ENCODE results near the gene GUCY1A2.

GUCY1A2 gene

GRCh38 chr11:106679581-106679980 lies 338.7 kb downstream of the GUCY1A2 start:
- H3K4me3 ChIP-seq (ENCODE audit: low read depth, low read length), result no peak overlapping the region
- no peak for DNase-seq (ENCODE audit: low read depth)
- TF ChIP-seq MYC (IDR thresholded peaks at IDR 0.05; ENCODE audit: low read depth, low read length), result no peak
- TF ChIP-seq POLR2A (IDR thresholded peaks at IDR 0.05; ENCODE audit: extremely low read depth, insufficient read length), result no peak
- TF ChIP-seq, protein P1, sequence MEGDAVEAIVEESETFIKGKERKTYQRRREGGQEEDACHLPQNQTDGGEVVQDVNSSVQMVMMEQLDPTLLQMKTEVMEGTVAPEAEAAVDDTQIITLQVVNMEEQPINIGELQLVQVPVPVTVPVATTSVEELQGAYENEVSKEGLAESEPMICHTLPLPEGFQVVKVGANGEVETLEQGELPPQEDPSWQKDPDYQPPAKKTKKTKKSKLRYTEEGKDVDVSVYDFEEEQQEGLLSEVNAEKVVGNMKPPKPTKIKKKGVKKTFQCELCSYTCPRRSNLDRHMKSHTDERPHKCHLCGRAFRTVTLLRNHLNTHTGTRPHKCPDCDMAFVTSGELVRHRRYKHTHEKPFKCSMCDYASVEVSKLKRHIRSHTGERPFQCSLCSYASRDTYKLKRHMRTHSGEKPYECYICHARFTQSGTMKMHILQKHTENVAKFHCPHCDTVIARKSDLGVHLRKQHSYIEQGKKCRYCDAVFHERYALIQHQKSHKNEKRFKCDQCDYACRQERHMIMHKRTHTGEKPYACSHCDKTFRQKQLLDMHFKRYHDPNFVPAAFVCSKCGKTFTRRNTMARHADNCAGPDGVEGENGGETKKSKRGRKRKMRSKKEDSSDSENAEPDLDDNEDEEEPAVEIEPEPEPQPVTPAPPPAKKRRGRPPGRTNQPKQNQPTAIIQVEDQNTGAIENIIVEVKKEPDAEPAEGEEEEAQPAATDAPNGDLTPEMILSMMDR (IDR thresholded peaks at IDR 0.05; ENCODE audit: low read depth, low read length), result no peak
- TF ChIP-seq, protein P2, sequence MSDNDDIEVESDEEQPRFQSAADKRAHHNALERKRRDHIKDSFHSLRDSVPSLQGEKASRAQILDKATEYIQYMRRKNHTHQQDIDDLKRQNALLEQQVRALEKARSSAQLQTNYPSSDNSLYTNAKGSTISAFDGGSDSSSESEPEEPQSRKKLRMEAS (IDR thresholded peaks at IDR 0.05; ENCODE audit: low read depth, low read length), result no peak

GRCh38 chr11:106679181-106679580 lies 339.1 kb downstream of the GUCY1A2 start:
- H3K4me3 ChIP-seq (ENCODE audit: low read depth, low read length), result no peak overlapping the region
- DNase-seq (ENCODE audit: low read depth), result no peak
- no peak for TF ChIP-seq MYC (IDR thresholded peaks at IDR 0.05; ENCODE audit: low read depth, low read length)

- no peak for DNase-seq (ENCODE audit: low read depth)
- TF ChIP-seq, protein P2 (IDR thresholded peaks at IDR 0.05; ENCODE audit: low read depth, low read length), result no peak
- no peak for TF ChIP-seq POLR2A (IDR thresholded peaks at IDR 0.05; ENCODE audit: extremely low read depth, insufficient read length)
- TF ChIP-seq, protein P1 (IDR thresholded peaks at IDR 0.05; ENCODE audit: low read depth, low read length), result no peak
- no peak for TF ChIP-seq MYC (IDR thresholded peaks at IDR 0.05; ENCODE audit: low read depth, low read length)
- no peak overlapping the region for H3K4me3 ChIP-seq (ENCODE audit: low read depth, low read length)
These were observed 348.2 kb downstream of the GUCY1A2 start for GRCh38 chr11:106670069-106670468.

DNA sequence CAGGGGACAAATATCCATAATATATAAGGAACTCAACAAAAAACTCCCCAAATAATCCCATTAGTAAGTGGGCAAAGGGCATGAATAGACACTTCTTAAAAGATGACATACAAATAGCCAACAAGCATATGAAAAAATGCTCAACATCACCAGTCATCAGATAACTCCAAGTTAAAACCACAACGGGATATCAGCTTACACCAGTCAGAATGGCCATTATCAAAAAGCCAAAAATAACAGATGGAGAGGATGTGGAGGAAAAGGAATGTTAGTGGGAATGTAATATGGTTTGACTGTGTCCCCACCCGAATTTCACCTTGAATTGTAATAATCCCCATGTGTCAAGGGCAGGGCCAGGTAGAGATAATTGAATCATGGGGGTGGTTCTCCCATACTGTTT lies 350.1 kb downstream of the GUCY1A2 start:
- H3K4me3 ChIP-seq (ENCODE audit: low read depth, low read length), result no peak overlapping the region
- TF ChIP-seq, protein P2 (IDR thresholded peaks at IDR 0.05; ENCODE audit: low read depth, low read length), result no peak
- no peak for TF ChIP-seq MYC (IDR thresholded peaks at IDR 0.05; ENCODE audit: low read depth, low read length)
- TF ChIP-seq POLR2A (IDR thresholded peaks at IDR 0.05; ENCODE audit: extremely low read depth, insufficient read length), result no peak
- TF ChIP-seq, protein P1 (IDR thresholded peaks at IDR 0.05; ENCODE audit: low read depth, low read length), result no peak
- DNase-seq (ENCODE audit: low read depth), result no peak

GRCh38 chr11:106656646-106657045 lies 361.6 kb downstream of the GUCY1A2 start:
- H3K4me3 ChIP-seq (ENCODE audit: low read depth, low read length), result no peak overlapping the region
- TF ChIP-seq, protein P2 (IDR thresholded peaks at IDR 0.05; ENCODE audit: low read depth, low read length), result no peak
- no peak for TF ChIP-seq MYC (IDR thresholded peaks at IDR 0.05; ENCODE audit: low read depth, low read length)
- TF ChIP-seq POLR2A (IDR thresholded peaks at IDR 0.05; ENCODE audit: extremely low read depth, insufficient read length), result no peak
- TF ChIP-seq, protein P1 (IDR thresholded peaks at IDR 0.05; ENCODE audit: low read depth, low read length), result no peak
- DNase-seq (ENCODE audit: low read depth), result no peak

DNA sequence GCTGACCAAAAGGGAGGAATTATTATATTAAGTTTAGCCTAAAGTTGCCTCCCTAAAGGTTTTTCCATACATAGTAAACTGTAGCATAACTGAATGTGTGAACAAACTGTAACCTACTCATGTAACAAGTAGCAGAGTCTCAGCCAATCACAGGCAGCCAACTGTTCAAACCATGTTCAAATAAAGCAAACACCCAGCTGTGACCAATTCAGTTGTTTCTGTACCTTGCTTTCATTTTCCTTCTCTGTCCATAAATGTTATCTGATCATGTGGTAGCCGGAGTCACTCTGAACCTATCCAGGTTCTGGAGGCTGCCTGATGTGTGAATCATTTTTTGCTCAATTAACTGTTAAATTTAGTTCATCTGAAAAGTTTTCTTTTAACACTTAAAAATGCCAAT lies 373.5 kb downstream of the GUCY1A2 start:
- H3K4me3 ChIP-seq (ENCODE audit: low read depth, low read length), result no peak overlapping the region
- DNase-seq (ENCODE audit: low read depth), result no peak
- TF ChIP-seq POLR2A (IDR thresholded peaks at IDR 0.05; ENCODE audit: extremely low read depth, insufficient read length) (no peak), MYC (IDR thresholded peaks at IDR 0.05; ENCODE audit: low read depth, low read length) (no peak)
- TF ChIP-seq, protein P2 (IDR thresholded peaks at IDR 0.05; ENCODE audit: low read depth, low read length), result no peak
- TF ChIP-seq, protein P1 (IDR thresholded peaks at IDR 0.05; ENCODE audit: low read depth, low read length), result no peak
